Retina (tissue), 1 donor: ENCODE results near the gene CCDC83.
"Not testable (repeated sequence)": the region's sequence is repeated elsewhere in the genome, so short reads cannot be mapped to it uniquely, and the experiment has no call there.

ENCODE experiments used
- DNase-seq: peaks from one replicate; pipeline ENCODE4 v3.0.0-alpha.2; 2016

The CCDC83 gene

DNA sequence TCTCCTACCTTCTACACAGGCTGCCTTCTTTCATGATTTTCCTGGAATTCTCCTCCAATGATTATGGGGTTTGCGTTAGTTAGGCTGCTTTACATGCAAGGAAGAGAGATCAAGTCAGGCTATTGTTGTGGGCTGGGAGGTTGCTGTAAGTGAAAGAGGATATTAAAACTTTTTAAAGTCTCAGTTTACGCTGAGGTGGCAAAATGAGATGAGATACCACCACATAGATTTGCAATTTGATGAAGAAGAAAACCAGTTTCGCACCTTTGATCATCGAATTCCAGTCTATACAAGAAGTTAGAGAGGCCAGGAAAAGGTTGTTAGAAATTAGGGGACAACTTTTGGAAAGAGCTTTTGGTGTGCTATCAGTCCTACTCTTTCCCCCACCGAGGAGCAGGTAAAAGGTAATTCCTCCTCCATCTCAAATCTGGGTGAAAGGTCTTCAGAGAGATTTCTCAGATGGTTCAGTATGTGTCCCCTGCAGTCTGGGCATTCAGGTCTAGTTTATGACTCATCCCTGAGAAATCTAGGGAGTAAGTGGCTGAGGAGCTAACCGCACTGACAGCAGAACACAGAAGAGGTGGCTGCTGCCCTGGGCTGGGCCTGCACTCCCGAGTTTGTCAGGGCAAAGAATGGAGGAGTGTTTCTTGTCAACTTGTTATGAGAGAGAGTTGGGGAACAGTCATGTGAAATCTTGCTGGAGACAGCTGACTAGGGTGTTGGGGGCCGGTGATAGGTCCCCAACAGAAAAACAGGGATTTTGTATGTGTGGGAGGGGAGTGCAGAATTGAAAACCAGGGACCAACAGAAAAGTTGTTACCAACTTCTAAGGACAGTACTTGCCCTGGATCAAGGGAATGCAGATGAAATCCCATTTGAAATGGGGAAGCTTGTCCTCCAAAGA is 34.7 kb downstream of the CCDC83 start:
- DNase-seq, result no peak

DNA sequence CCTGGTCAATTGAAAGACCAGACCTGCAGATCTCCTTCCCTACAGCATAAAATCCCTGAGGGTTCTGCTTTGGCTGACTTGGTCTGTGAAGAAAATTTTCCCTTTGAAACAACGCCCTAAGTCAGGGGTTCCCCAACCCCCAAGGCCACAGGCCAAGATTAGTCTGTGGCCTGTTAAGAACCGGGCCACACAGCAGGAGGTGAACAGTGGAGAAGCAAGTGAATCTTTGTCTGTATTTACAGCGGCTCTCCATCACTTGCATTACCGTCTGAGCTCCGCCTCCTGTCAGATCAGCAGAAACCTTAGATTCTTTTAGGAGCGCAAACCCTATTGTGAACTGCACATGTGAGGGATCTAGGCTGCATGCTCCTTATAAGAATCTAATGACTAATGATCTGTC is 38.2 kb downstream of the CCDC83 start:
- DNase-seq, result peak; percentile 52

DNA sequence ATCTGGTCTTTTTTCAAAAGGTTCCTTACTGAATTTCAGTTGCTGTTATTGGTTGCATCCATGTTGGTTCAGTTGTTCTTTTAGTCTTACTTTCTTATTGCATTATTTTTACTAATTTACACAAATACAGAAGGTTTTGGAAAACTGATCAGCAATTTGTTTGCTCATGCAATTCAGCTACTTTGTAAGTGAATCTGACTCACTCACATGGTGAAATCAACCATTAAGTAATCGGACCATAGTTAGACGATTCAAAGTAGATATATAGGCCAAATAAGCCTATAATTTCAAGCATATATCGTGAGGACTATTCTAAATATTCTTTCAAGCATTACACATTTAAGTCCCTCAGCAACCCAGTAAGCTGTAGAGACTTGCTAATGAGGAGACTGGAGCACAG is 41.7 kb downstream of the CCDC83 start:
- no peak for DNase-seq

DNA sequence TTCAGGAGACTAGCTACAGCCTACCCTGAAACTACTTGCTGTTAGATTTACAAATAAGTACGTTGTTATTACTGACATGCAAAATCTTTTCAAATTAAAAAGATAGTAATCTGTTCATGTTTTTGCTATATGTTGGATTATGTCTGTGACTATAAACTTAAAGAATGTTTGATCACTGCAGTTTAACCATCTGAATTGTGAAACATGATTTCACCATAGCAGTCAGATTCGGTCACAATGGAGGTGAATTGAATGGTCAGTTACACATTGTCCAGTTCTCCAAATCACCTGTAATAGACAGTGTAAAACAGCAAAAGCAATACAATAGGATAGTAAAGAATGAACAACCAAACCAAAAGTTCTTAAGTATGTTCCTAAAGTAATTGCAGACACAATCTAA is 43.3 kb downstream of the CCDC83 start:
- no peak for DNase-seq

GRCh38 chr11:85902353-85902752 is 47.2 kb downstream of the CCDC83 start:
- no peak for DNase-seq

DNA sequence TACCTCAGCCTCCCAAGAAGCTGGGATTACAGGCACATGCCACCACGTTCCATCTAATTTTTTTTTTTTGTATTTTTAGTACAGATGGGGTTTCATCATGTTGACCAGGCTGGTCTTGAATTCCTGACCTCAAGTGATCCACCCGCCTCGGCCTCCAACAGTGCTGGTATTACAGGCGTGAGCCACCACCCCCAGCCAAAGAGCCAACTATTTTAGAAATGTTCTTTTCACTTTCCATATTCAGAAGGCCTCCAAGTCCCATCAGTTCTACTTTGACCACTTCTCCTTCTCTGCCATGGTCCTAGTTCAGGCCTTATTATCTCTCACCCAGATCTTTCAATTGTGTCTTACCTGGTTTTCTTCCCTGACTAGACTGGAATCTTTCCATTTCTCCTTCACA is 48.2 kb downstream of the CCDC83 start:
- no peak for DNase-seq

- no peak for DNase-seq
These were observed 48.6 kb downstream of the CCDC83 start for GRCh38 chr11:85903811-85904210.

GRCh38 chr11:85912414-85912813 is 57.2 kb downstream of the CCDC83 start:
- DNase-seq, result no peak

- DNase-seq, result no peak
These were observed 58.3 kb downstream of the CCDC83 start for GRCh38 chr11:85913513-85913912.

DNA sequence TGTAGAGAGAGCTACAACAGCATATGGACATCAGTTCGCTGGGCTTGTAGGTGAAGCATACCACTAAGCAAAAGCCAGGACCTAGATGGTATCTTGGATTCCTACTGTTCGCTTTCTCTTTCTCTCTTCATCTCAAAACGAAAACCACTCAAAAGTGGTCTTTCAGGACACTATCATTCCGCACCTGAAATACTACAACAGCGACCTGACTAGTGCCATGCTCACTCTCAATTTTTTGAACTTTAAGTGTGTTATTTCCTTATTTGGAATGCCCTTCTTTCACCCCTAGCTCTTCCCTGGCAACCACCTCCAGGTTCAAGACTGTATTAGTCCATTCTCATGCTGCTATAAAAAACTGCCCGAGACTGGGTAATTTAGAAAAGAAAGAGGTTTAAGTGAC is 59.2 kb downstream of the CCDC83 start:
- no peak for DNase-seq

DNA sequence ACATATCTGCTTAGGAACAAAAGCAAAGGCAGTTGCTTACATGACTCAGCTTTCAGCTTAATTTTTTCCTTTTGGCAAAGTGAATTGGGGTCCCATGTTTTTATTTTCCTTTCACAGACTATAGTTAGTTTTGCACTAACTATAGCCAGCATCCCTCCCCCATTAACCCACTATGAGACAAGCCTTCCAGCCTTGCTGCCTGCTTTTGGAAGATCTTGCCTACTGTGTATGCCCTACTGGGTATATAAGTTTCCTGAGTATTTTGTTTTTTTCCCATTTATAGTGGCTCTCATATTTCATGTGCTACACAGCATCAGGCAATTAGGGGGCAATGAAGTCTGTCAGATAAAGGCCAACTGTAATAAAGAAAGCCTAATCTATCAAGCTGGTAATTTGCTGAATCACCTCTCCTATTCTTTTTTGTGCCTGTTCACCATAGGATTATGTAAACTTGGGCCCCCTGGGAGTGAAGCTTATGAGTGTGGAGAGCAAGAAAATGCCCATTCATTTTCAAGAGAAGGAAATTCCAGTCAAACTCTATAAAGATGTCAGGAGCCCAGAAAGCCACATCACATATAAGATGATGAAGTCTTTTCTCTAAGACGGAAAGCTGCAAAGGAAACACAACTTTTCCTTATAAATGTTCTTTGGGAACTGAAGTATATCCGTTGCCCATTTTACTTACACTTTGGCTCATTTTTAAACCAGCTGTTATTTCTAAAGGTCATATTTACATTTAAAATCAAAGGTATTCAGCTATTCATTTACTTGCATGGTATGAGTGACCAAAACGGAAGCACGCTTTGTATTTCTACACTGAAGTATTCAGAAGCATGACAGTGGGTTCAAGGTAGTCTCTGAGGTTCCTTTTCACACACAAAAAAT is 64.0 kb downstream of the CCDC83 start:
- DNase-seq, result no peak

DNA sequence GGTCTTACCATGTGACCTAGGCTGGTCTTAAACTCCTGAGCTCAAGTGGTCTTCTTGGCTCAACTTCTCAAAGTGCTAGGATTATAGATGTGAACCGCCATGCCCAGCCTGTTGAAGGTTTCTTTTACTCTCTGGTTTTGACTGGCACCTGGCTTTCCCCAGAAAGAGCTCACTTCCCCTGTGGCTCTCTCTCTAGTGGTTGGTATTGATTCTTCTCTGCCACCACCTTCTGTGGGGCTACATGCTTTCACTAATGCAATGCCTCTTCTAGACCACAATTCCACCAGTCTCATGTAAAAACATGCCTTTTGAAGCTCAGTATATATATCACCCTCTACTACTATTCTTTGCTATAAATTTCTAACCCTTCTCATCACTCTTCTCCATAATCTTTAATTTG is 67.2 kb downstream of the CCDC83 start:
- DNase-seq, result no peak

- DNase-seq, result no peak
These were observed 68.3 kb downstream of the CCDC83 start for GRCh38 chr11:85923455-85923854.

DNA sequence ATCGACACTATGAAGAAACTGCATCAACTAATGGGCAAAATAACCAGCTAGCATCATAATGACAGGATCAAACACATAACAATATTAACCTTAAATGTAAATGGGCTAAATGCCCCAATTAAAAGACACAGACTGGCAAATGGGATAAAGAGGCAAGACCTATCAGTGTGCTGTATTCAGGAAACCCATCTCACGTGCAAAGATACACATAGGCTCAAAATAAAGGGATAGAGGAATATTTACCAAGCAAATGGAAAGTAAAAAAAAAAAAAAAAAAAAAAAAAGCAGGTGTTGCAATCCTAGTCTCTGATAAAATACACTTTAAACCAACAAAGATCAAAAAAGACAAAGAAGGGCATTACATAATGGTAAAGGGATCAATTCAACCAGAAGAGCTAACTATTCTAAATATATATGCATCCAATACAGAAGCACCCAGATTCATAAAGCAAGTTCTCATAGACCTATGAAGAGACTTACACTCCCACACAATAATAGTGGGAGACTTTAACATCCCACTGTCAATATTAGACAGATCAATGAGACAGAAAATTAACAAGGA is 71.6 kb downstream of the CCDC83 start:
- not testable (repeated sequence) for DNase-seq

- no peak for DNase-seq
These were observed 75.7 kb downstream of the CCDC83 start for GRCh38 chr11:85930879-85931366.

- no peak for DNase-seq
These were observed 79.5 kb downstream of the CCDC83 start for GRCh38 chr11:85934596-85935169.

- DNase-seq, result no peak
These were observed 80.6 kb downstream of the CCDC83 start for GRCh38 chr11:85935751-85936150.

GRCh38 chr11:85937835-85938234 is 82.7 kb downstream of the CCDC83 start:
- DNase-seq, result no peak

DNA sequence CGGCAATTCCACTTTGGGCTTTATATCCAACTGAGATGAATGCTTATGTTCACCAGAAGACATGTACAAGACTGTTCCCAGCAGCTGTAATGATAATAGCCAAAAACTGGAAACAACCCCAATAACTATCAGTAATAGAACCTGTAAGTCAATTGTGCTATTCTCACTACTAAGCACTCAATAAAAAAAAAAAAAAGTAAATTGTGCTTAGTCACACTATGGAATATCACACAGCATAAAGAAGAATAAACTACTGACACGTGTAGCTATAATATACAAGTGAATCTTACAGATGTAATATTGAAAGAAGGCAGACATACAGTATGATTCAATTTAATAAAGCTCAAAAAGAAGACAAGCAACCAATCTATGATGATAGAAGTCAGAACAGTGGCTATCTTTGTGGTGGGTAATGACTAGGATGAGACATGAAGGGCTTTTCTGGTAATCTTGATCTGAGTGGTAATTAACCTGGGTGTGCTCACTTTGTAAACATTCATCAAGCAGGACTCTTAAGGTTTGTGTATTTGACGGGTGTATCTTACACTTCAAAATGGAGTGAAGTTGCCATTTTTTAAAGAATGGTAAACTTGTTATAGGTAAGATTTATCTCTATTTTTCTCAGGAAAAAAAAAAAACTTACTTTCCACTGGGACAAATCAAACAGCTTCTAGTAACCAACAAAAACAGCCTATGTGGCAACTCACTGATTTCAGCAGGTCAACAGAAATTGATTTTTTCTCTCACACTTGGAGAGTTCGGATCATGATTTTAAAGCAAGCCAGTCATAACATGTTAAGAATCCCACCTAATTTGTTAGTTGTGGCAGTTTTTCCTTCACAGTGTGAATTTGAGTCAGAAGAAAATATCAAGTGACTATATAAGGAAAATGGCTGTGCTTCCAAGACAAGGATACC is 84.2 kb downstream of the CCDC83 start:
- DNase-seq, result no peak

DNA sequence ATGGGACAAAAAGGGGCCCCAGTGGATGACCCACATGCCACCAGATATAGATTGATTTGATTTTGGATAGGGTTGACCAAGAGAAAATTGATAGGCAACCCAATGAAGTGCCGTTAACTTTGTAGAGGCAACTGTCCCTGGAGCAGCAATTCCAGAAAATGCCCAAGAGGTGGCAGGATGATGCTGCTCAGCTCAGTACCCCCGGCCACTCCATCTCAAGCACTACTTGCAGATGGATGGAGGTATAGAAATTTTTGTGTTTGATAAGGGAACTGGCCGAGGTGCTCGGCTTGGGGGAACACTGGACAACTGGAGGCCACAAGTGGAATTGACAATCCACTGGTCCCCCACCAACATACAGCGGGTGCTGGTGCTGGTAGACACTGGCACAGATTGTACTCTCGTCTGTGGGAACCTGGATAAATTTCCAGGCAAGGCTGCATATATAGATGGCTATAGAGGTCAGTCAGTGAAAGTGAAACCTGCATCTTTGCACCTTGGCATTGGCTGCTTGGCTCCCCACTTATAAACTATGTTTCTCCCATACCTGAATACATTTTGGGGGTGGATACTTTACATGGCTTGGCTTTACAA is 86.3 kb downstream of the CCDC83 start:
- DNase-seq, result no peak

DNA sequence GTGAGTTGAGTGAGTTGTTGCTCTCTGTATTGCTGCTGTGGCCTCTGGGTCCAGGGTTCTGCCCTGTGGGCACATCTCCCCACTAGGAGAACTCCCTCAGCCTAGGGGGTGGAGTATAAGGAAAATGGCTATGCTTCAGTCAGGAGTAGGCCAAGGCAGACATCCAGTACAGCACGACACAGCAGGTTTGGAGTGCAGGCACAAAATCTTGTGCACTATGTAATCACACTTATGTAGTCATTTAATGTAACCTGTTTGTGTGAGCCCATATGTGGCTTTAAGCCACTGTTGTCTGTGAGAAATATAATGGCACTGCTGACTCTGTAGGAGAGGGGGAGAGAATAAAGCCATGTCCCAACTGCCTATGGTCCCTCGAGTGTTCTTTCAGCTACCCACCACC is 90.1 kb downstream of the CCDC83 start:
- DNase-seq, result no peak

GRCh38 chr11:85945788-85946187 is 90.6 kb downstream of the CCDC83 start:
- no peak for DNase-seq
